ENCODE data around the gene DSCAM. TPM values are rescaled to one million over a fixed set of nuclear protein-coding genes. Genes with fewer than 3 reads are reported as not detected.

DSCAM gene
- total RNA-seq, 2 experiments from 2014 or later, result not detected

GRCh38 chr21:40830836-40831235 lies 16.1 kb downstream of the DSCAM start:
- H3K4me3 Mint-ChIP-seq, result no peak overlapping the region
- POLR2A ChIA-PET, result no interaction called here
- CTCF ChIA-PET, result no interaction called here
- no peaks in the 10 kb centered on the region for H3K36me3 Mint-ChIP-seq
- no peaks in the 10 kb centered on the region for H3K9me3 Mint-ChIP-seq
- intact Hi-C loops (cut with micrococcal nuclease), result no loop called here
- no peak overlapping the region for H3K27ac Mint-ChIP-seq
- H3K4me1 Mint-ChIP-seq (ENCODE audit: low read depth), result no peaks in the 10 kb centered on the region
- no peak for DNase-seq
- peaks cover 2% of the 10 kb centered on the region for H3K27me3 Mint-ChIP-seq

GRCh38 chr21:40829791-40830190 lies 17.2 kb downstream of the DSCAM start:
- no peaks in the 10 kb centered on the region for H3K9me3 Mint-ChIP-seq
- ChIA-PET CTCF (no interaction called here), POLR2A (no interaction called here)
- H3K4me1 Mint-ChIP-seq (ENCODE audit: low read depth), result no peaks in the 10 kb centered on the region
- DNase-seq, result no peak
- no peak overlapping the region for H3K27ac Mint-ChIP-seq
- no peaks in the 10 kb centered on the region for H3K36me3 Mint-ChIP-seq
- intact Hi-C loops (cut with micrococcal nuclease), result no loop called here
- no peak overlapping the region for H3K4me3 Mint-ChIP-seq
- peaks cover 2% of the 10 kb centered on the region for H3K27me3 Mint-ChIP-seq

- Mint-ChIP-seq H3K36me3 (no peaks in the 10 kb centered on the region), H3K27me3 (peaks cover 2% of the 10 kb centered on the region)
Measured at GRCh38 chr21:40829308-40829707, 17.6 kb downstream of the DSCAM start.

GRCh38 chr21:40827509-40827908 lies 19.4 kb downstream of the DSCAM start:
- Mint-ChIP-seq H3K36me3 (no peaks in the 10 kb centered on the region), H3K27ac (no peak overlapping the region), H3K9me3 (no peaks in the 10 kb centered on the region), H3K27me3 (peaks cover 2% of the 10 kb centered on the region), H3K4me1 (ENCODE audit: low read depth) (no peaks in the 10 kb centered on the region), H3K4me3 (no peak overlapping the region)
- DNase-seq, result no peak
- POLR2A ChIA-PET, result no interaction called here
- CTCF ChIA-PET, result no interaction called here
- intact Hi-C loops (cut with micrococcal nuclease), result no loop called here

More at GRCh38 chr21:40829308-40829707, 17.6 kb downstream of the DSCAM start:
- intact Hi-C loops (cut with micrococcal nuclease), result no loop called here
- DNase-seq, result no peak
- POLR2A ChIA-PET, result no interaction called here
- CTCF ChIA-PET, result no interaction called here
- Mint-ChIP-seq H3K9me3 (no peaks in the 10 kb centered on the region), H3K4me1 (ENCODE audit: low read depth) (no peaks in the 10 kb centered on the region), H3K27ac (no peak overlapping the region), H3K4me3 (no peak overlapping the region)

GRCh38 chr21:40819071-40819900 lies 27.7 kb downstream of the DSCAM start:
- Mint-ChIP-seq H3K36me3 (no peaks in the 10 kb centered on the region), H3K27me3 (no peaks in the 10 kb centered on the region), H3K4me3 (no peak overlapping the region), H3K27ac (no peak overlapping the region), H3K9me3 (peaks cover 8% of the 10 kb centered on the region), H3K4me1 (ENCODE audit: low read depth) (no peaks in the 10 kb centered on the region)
- ChIA-PET CTCF (no interaction called here), POLR2A (no interaction called here)
- DNase-seq, result no peak
- intact Hi-C loops (cut with micrococcal nuclease), result no loop called here

- CTCF ChIA-PET, result no interaction called here
- Mint-ChIP-seq H3K27me3 (no peaks in the 10 kb centered on the region), H3K4me1 (ENCODE audit: low read depth) (no peaks in the 10 kb centered on the region), H3K4me3 (no peak overlapping the region), H3K36me3 (no peaks in the 10 kb centered on the region), H3K9me3 (no peaks in the 10 kb centered on the region), H3K27ac (no peak overlapping the region)
- intact Hi-C loops (cut with micrococcal nuclease), result no loop called here
- no peak for DNase-seq
- POLR2A ChIA-PET, result no interaction called here
Measured at GRCh38 chr21:40813918-40814317, 33.0 kb downstream of the DSCAM start.

GRCh38 chr21:40809673-40810197 lies 37.2 kb downstream of the DSCAM start:
- ChIA-PET CTCF (no interaction called here), POLR2A (no interaction called here)
- intact Hi-C loops (cut with micrococcal nuclease), result no loop called here
- no peaks in the 10 kb centered on the region for H3K27me3 Mint-ChIP-seq
- no peaks in the 10 kb centered on the region for H3K36me3 Mint-ChIP-seq
- H3K27ac Mint-ChIP-seq, result no peak overlapping the region
- DNase-seq, result no peak
- peaks cover under 1% of the 10 kb centered on the region for H3K9me3 Mint-ChIP-seq
- no peaks in the 10 kb centered on the region for H3K4me1 Mint-ChIP-seq (ENCODE audit: low read depth)
- H3K4me3 Mint-ChIP-seq, result no peak overlapping the region

GRCh38 chr21:40803101-40803500 lies 43.9 kb downstream of the DSCAM start:
- CTCF ChIA-PET, result no interaction called here
- intact Hi-C loops (cut with micrococcal nuclease), result no loop called here
- H3K27me3 Mint-ChIP-seq, result no peaks in the 10 kb centered on the region
- no peak overlapping the region for H3K27ac Mint-ChIP-seq
- no peak for DNase-seq
- H3K4me3 Mint-ChIP-seq, result no peak overlapping the region
- peaks cover 37% of the 10 kb centered on the region for H3K9me3 Mint-ChIP-seq
- POLR2A ChIA-PET, result no interaction called here
- peaks cover 1% of the 10 kb centered on the region for H3K36me3 Mint-ChIP-seq
- H3K4me1 Mint-ChIP-seq (ENCODE audit: low read depth), result no peaks in the 10 kb centered on the region

GRCh38 chr21:40800126-40800525 lies 46.8 kb downstream of the DSCAM start:
- CTCF ChIA-PET, result no interaction called here
- no peak for DNase-seq
- Mint-ChIP-seq H3K4me1 (ENCODE audit: low read depth) (no peaks in the 10 kb centered on the region), H3K4me3 (no peak overlapping the region), H3K27me3 (no peaks in the 10 kb centered on the region), H3K27ac (no peak overlapping the region), H3K36me3 (peaks cover 1% of the 10 kb centered on the region), H3K9me3 (peaks cover 47% of the 10 kb centered on the region)
- intact Hi-C loops (cut with micrococcal nuclease), result no loop called here
- POLR2A ChIA-PET, result no interaction called here

- Mint-ChIP-seq H3K9me3 (peaks cover 45% of the 10 kb centered on the region), H3K36me3 (peaks cover 1% of the 10 kb centered on the region), H3K4me3 (no peak overlapping the region), H3K27ac (no peak overlapping the region), H3K4me1 (ENCODE audit: low read depth) (no peaks in the 10 kb centered on the region), H3K27me3 (no peaks in the 10 kb centered on the region)
- ChIA-PET CTCF (no interaction called here), POLR2A (no interaction called here)
- DNase-seq, result no peak
- intact Hi-C loops (cut with micrococcal nuclease), result no loop called here
Measured at GRCh38 chr21:40797891-40798290, 49.1 kb downstream of the DSCAM start.

- H3K4me1 Mint-ChIP-seq (ENCODE audit: low read depth), result no peaks in the 10 kb centered on the region
- H3K4me3 Mint-ChIP-seq, result no peak overlapping the region
- H3K27me3 Mint-ChIP-seq, result no peaks in the 10 kb centered on the region
- no peak overlapping the region for H3K27ac Mint-ChIP-seq
- peaks cover 43% of the 10 kb centered on the region for H3K9me3 Mint-ChIP-seq
- peaks cover 1% of the 10 kb centered on the region for H3K36me3 Mint-ChIP-seq
- ChIA-PET CTCF (no interaction called here), POLR2A (no interaction called here)
- intact Hi-C loops (cut with micrococcal nuclease), result no loop called here
- no peak for DNase-seq
Measured at GRCh38 chr21:40797410-40797809, 49.5 kb downstream of the DSCAM start.

- Mint-ChIP-seq H3K27me3 (no peaks in the 10 kb centered on the region), H3K36me3 (peaks cover 1% of the 10 kb centered on the region), H3K4me1 (ENCODE audit: low read depth) (no peaks in the 10 kb centered on the region), H3K27ac (no peak overlapping the region), H3K4me3 (no peak overlapping the region), H3K9me3 (peaks cover 36% of the 10 kb centered on the region)
- ChIA-PET POLR2A (no interaction called here), CTCF (no interaction called here)
- no peak for DNase-seq
- intact Hi-C loops (cut with micrococcal nuclease), result no loop called here
Measured at GRCh38 chr21:40796464-40796863, 50.5 kb downstream of the DSCAM start.

GRCh38 chr21:40795313-40795712 lies 51.6 kb downstream of the DSCAM start:
- H3K9me3 Mint-ChIP-seq, result peaks cover 31% of the 10 kb centered on the region
- H3K4me3 Mint-ChIP-seq, result no peak overlapping the region
- H3K4me1 Mint-ChIP-seq (ENCODE audit: low read depth), result no peaks in the 10 kb centered on the region
- no peak for DNase-seq
- no peaks in the 10 kb centered on the region for H3K27me3 Mint-ChIP-seq
- no peak overlapping the region for H3K27ac Mint-ChIP-seq
- ChIA-PET CTCF (no interaction called here), POLR2A (no interaction called here)
- intact Hi-C loops (cut with micrococcal nuclease), result no loop called here
- no peaks in the 10 kb centered on the region for H3K36me3 Mint-ChIP-seq

Data from activated CD4-positive, alpha-beta memory T cell treated with anti-CD3 and anti-CD28 coated beads for 36 hours (primary cell).